Hepatocyte (in vitro differentiated cells): Measurements from ENCODE around the gene IL13RA2. TPM values are rescaled to one million over a fixed set of nuclear protein-coding genes. Genes with fewer than 3 reads are reported as not detected.

Experiments used
- DNase-seq: peaks from one replicate; pipeline ENCODE4 v3.0.0-alpha.2; 2016; ENCODE audit warnings: low spot score
- H2AFZ ChIP-seq: fragments of 200-600 bp; sonication (generic); 2 replicates; pipeline ENCODE4 v1.6.0; 2016; ENCODE audit warnings: antibody characterized with exemption, mild to moderate bottlenecking
- H3K27ac ChIP-seq: fragments of 200-600 bp; sonication (generic); 2 replicates; pipeline ENCODE4 v1.5.1; 2016; ENCODE audit warnings: mild to moderate bottlenecking
- H3K27me3 ChIP-seq: fragments of 200-600 bp; sonication (generic); 2 replicates; pipeline ENCODE4 v1.6.1; 2016
- H3K36me3 ChIP-seq: fragments of 200-600 bp; sonication (generic); replicated peaks from 2 replicates; pipeline ENCODE4 v1.5.1; 2016; ENCODE audit warnings: low read depth; ENCODE audit not compliant: insufficient read depth
- H3K4me1 ChIP-seq: fragments of 200-600 bp; sonication (generic); 2 replicates; pipeline ENCODE4 v1.5.1; 2016; ENCODE audit warnings: mild to moderate bottlenecking, moderate library complexity; ENCODE audit not compliant: insufficient read depth
- H3K4me2 ChIP-seq: fragments of 200-600 bp; sonication (generic); 2 replicates; pipeline ENCODE4 v1.6.0; 2016
- H3K4me3 ChIP-seq: fragments of 200-600 bp; sonication (generic); 2 replicates; pipeline ENCODE4 v1.5.1; 2016; ENCODE audit warnings: mild to moderate bottlenecking
- H3K79me2 ChIP-seq: fragments of 200-600 bp; sonication (generic); 2 replicates; pipeline ENCODE4 v1.6.0; 2017; ENCODE audit warnings: mild to moderate bottlenecking
- H3K9me2 ChIP-seq: fragments of 200-600 bp; sonication (generic); replicated peaks from 2 replicates; pipeline ENCODE4 v1.6.0; 2017; ENCODE audit warnings: mild to moderate bottlenecking; ENCODE audit not compliant: insufficient read depth
- H3K9me3 ChIP-seq: fragments of 200-600 bp; sonication (generic); 2 replicates; pipeline ENCODE4 v1.5.1; 2016; ENCODE audit warnings: low read depth, mild to moderate bottlenecking
- H4K20me1 ChIP-seq: fragments of 200-600 bp; sonication (generic); 2 replicates; pipeline ENCODE4 v1.6.0; 2016; ENCODE audit warnings: mild to moderate bottlenecking; ENCODE audit not compliant: insufficient read depth, poor library complexity, severe bottlenecking
- EZH2 ChIP-seq: fragments of 200-600 bp; sonication (generic); IDR thresholded peaks from 2 replicates; pipeline ENCODE4 v1.6.1; 2016; ENCODE audit warnings: antibody characterized with exemption, mild to moderate bottlenecking, borderline replicate concordance
- EZH2phosphoT487 ChIP-seq: fragments of 200-600 bp; sonication (generic); IDR thresholded peaks from one replicate; pipeline ENCODE4 v1.6.1; 2018; ENCODE audit warnings: antibody characterized with exemption, mild to moderate bottlenecking, low read depth, moderate library complexity; ENCODE audit not compliant: unreplicated experiment, severe bottlenecking
- WGBS: methylation state at CpG from one replicate; pipeline ENCODE4 v1.1.6; 2016; ENCODE audit warnings: low lambda C conversion rate; ENCODE audit errors: missing lambda C conversion rate; 5-methylcytosine and 5-hydroxymethylcytosine counted together
- polyA plus RNA-seq: library from polyadenylated mRNA; unstranded; fragments of >200 nt; fragmentation: Nextera tagmentation; extraction: Ambion mirVana; gene quantifications from 2 replicates; pipeline ENCODE4 v1.2.1, GENCODE V29; 2016
- total RNA-seq: library from RNA; depleted of rRNA; stranded (reverse); fragments of >200 nt; gene quantifications from 2 replicates; pipeline ENCODE4 v1.2.3, GENCODE V29; 2014
- TF ChIP-seq, protein P1 (sequence below): fragments of 200-600 bp; sonication (generic); IDR thresholded peaks from 2 replicates; pipeline ENCODE4 v1.5.1; 2016; ENCODE audit warnings: antibody characterized with exemption, mild to moderate bottlenecking; ENCODE audit not compliant: poor library complexity

IL13RA2 gene
- total and polyA plus RNA-seq, 2 experiments from 2014 or later, result 0.17 TPM; not detected in 1

DNA sequence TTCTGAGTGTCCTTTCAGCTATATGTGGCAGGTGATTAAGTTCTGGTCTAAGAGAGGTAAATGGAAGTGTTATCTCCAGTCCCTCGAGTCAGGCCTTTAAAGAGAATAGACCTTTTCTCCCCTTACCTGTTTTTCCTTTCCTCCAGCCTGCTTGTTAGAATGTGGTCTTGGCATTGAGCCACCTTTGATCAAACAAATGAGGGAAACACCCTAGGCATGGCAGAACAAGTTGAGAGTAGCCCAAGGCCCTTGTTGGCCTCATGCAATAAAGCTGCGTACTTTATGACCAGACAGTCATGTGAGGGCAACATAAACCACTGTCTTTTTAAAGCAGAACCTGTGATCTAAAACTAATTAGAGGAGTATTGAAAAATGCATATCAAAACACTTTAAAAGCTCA lies 13.2 kb upstream of the IL13RA2 start:
- 57% methylated on average over 2 of the region's 2 CpGs for WGBS

DNA sequence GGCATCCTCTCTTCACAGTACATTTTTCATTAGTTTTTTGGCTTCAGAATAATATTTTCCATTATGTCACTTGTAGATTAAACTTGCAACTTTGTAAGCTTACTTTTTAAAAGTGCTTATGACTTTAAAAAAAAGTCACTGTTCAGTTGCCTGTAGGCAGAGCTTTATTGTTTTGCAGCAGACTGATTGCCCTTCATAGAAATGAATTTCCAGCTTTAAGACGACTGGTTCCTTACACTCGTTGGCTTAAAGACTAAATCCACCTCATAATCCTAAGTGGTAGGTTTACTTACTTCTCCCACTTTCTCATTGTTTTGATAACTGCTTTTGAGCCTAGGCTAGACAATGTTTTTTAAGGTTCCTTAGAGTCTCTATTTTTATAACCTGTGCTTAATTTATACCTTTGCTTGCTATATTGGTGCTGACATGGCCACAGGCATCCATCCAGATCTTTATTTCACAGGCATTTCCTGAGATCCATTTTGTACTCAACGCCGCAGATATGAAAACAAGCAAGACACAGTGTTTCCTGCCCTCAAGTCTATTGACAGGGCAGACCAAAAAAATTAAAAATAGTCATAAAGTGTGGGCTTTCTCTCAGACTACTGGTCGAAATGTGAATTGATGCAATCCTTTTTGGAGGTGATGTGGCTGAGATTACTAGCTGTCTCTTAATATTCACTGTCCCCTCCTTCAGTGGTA lies 12.6 kb upstream of the IL13RA2 start:
- Histone ChIP-seq H3K4me2 (peak overlapping the region; percentile 9), H3K79me2 (no peaks in the 10 kb centered on the region), H4K20me1 (no peaks in the 10 kb centered on the region), H3K9me3 (no peaks in the 10 kb centered on the region), H2AFZ (peak overlapping the region; percentile 12), H3K9me2 (no peaks in the 10 kb centered on the region), H3K36me3 (no peaks in the 10 kb centered on the region), H3K27me3 (no peaks in the 10 kb centered on the region), H3K4me1 (peaks cover 11% of the 10 kb centered on the region), H3K27ac (peak overlapping the region; percentile 77), H3K4me3 (no peak overlapping the region)
- no peak for DNase-seq
- TF ChIP-seq, protein P1, sequence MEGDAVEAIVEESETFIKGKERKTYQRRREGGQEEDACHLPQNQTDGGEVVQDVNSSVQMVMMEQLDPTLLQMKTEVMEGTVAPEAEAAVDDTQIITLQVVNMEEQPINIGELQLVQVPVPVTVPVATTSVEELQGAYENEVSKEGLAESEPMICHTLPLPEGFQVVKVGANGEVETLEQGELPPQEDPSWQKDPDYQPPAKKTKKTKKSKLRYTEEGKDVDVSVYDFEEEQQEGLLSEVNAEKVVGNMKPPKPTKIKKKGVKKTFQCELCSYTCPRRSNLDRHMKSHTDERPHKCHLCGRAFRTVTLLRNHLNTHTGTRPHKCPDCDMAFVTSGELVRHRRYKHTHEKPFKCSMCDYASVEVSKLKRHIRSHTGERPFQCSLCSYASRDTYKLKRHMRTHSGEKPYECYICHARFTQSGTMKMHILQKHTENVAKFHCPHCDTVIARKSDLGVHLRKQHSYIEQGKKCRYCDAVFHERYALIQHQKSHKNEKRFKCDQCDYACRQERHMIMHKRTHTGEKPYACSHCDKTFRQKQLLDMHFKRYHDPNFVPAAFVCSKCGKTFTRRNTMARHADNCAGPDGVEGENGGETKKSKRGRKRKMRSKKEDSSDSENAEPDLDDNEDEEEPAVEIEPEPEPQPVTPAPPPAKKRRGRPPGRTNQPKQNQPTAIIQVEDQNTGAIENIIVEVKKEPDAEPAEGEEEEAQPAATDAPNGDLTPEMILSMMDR, result no peak
- TF ChIP-seq EZH2phosphoT487 (no peak), EZH2 (no peak)
- 62% methylated on average over 5 of the region's 5 CpGs for WGBS

More for the DNA sequence above, 13.2 kb upstream of the IL13RA2 start:
- TF ChIP-seq, protein P1, result no peak
- TF ChIP-seq EZH2, result no peak
- no peak for TF ChIP-seq EZH2phosphoT487
- Histone ChIP-seq H3K36me3 (no peaks in the 10 kb centered on the region), H3K27me3 (no peaks in the 10 kb centered on the region), H3K9me3 (no peaks in the 10 kb centered on the region), H3K4me1 (peaks cover 11% of the 10 kb centered on the region), H4K20me1 (no peaks in the 10 kb centered on the region), H3K27ac (peak overlapping the region; percentile 77), H3K4me2 (peak overlapping the region; percentile 9), H2AFZ (no peak overlapping the region), H3K4me3 (no peak overlapping the region), H3K79me2 (no peaks in the 10 kb centered on the region), H3K9me2 (no peaks in the 10 kb centered on the region)
- DNase-seq, result peak; percentile 71

- Histone ChIP-seq H3K9me3 (no peaks in the 10 kb centered on the region), H3K27ac (no peak overlapping the region), H4K20me1 (no peaks in the 10 kb centered on the region), H3K79me2 (no peaks in the 10 kb centered on the region), H3K36me3 (no peaks in the 10 kb centered on the region), H3K9me2 (no peaks in the 10 kb centered on the region), H3K4me2 (no peak overlapping the region), H3K4me3 (no peak overlapping the region), H3K4me1 (peaks cover 11% of the 10 kb centered on the region), H3K27me3 (no peaks in the 10 kb centered on the region), H2AFZ (no peak overlapping the region)
- no peak for TF ChIP-seq EZH2
- TF ChIP-seq, protein P1, result no peak
- TF ChIP-seq EZH2phosphoT487, result no peak
- DNase-seq, result no peak
Measured at GRCh38 chrX:115029440-115029839, 12.0 kb upstream of the IL13RA2 start.
